NCI-H82 treated with DMSO at 0.1 percent for 48 hours (cell line): ENCODE results near the gene MYLK2.
A peak's percentile ranks its signal among the peaks of the same experiment; 100 is the strongest.
"Not testable (repeated sequence)": the region's sequence is repeated elsewhere in the genome, so short reads cannot be mapped to it uniquely, and the experiment has no call there.

ENCODE experiments used
- DNase-seq: peaks from one replicate; lab custom pipeline; 2025; ENCODE audit not compliant: unreplicated experiment; lab: John Stamatoyannopoulos, UW

The MYLK2 gene

GRCh38 chr20:31815408-31816188 is 3.6 kb upstream of the MYLK2 start:
- no peak for DNase-seq

- no peak for DNase-seq
Measured at GRCh38 chr20:31816221-31816620, 2.9 kb upstream of the MYLK2 start.

- DNase-seq = no peak
Measured at GRCh38 chr20:31817461-31817860, 1.7 kb upstream of the MYLK2 start.

- no peak for DNase-seq
Measured at GRCh38 chr20:31818376-31818908, 714 bp upstream of the MYLK2 start.

- DNase-seq = no peak
Measured at GRCh38 chr20:31820228-31820627, 1.1 kb downstream of the MYLK2 start.

GRCh38 chr20:31821427-31821826 is 2.3 kb downstream of the MYLK2 start:
- DNase-seq = no peak

- DNase-seq = peak; percentile 13
Measured at GRCh38 chr20:31822421-31823330, 3.5 kb downstream of the MYLK2 start.

GRCh38 chr20:31823360-31824124 is 4.4 kb downstream of the MYLK2 start:
- DNase-seq = no peak

- no peak for DNase-seq
Measured at GRCh38 chr20:31824125-31824485, 4.9 kb downstream of the MYLK2 start.

GRCh38 chr20:31824554-31825313 is 5.6 kb downstream of the MYLK2 start:
- DNase-seq = no peak

- DNase-seq = no peak
Measured at GRCh38 chr20:31826074-31826473, 6.9 kb downstream of the MYLK2 start.

GRCh38 chr20:31827059-31827458 is 7.9 kb downstream of the MYLK2 start:
- no peak for DNase-seq

GRCh38 chr20:31828016-31828415 is 8.9 kb downstream of the MYLK2 start:
- DNase-seq = not testable (repeated sequence)

- DNase-seq = no peak
Measured at GRCh38 chr20:31829731-31830130, 10.6 kb downstream of the MYLK2 start.

GRCh38 chr20:31830406-31830981 is 11.3 kb downstream of the MYLK2 start:
- no peak for DNase-seq

- DNase-seq = no peak
Measured at GRCh38 chr20:31831211-31831610, 12.1 kb downstream of the MYLK2 start.

- DNase-seq = no peak
Measured at GRCh38 chr20:31831771-31832306, 12.7 kb downstream of the MYLK2 start.

GRCh38 chr20:31833130-31833930 is 14.2 kb downstream of the MYLK2 start:
- DNase-seq = peak; percentile 15

GRCh38 chr20:31833931-31834521 is 14.9 kb downstream of the MYLK2 start:
- no peak for DNase-seq
